HG03095 (cell line): ENCODE results near the gene RAB11FIP3.
"Not testable (repeated sequence)": the region's sequence is repeated elsewhere in the genome, so short reads cannot be mapped to it uniquely, and the experiment has no call there.

Experiments used
- ATAC-seq: cut with Tn5 transposase; IDR thresholded peaks from one replicate; pipeline ENCODE4 v1.9.1; 2021; ENCODE audit warnings: moderate library complexity; ENCODE audit not compliant: unreplicated experiment

Gene RAB11FIP3

GRCh38 chr16:460787-461186 is 35.3 kb downstream of the RAB11FIP3 start:
- ATAC-seq: no peak

- ATAC-seq: no peak
These were observed 37.6 kb downstream of the RAB11FIP3 start for GRCh38 chr16:463071-463470.

GRCh38 chr16:466651-467050 is 41.2 kb downstream of the RAB11FIP3 start:
- ATAC-seq: no peak

- ATAC-seq: not testable (repeated sequence)
These were observed 41.9 kb downstream of the RAB11FIP3 start for GRCh38 chr16:467249-467871.

- no peak for ATAC-seq
These were observed 42.8 kb downstream of the RAB11FIP3 start for GRCh38 chr16:468068-468821.

GRCh38 chr16:469459-469858 is 44.0 kb downstream of the RAB11FIP3 start:
- ATAC-seq: not testable (repeated sequence)

- no peak for ATAC-seq
These were observed 45.0 kb downstream of the RAB11FIP3 start for GRCh38 chr16:470418-470817.

GRCh38 chr16:471353-472198 is 46.1 kb downstream of the RAB11FIP3 start:
- no peak for ATAC-seq

GRCh38 chr16:472199-472504 is 46.7 kb downstream of the RAB11FIP3 start:
- ATAC-seq: no peak

- ATAC-seq: no peak
These were observed 47.9 kb downstream of the RAB11FIP3 start for GRCh38 chr16:473046-474043.

GRCh38 chr16:474420-475122 is 49.1 kb downstream of the RAB11FIP3 start:
- ATAC-seq: no peak

- no peak for ATAC-seq
These were observed 50.6 kb downstream of the RAB11FIP3 start for GRCh38 chr16:476039-476438.

- no peak for ATAC-seq
These were observed 52.1 kb downstream of the RAB11FIP3 start for GRCh38 chr16:477301-478157.

- ATAC-seq: not testable (repeated sequence)
These were observed 52.8 kb downstream of the RAB11FIP3 start for GRCh38 chr16:478287-478686.

- ATAC-seq: no peak
These were observed 57.2 kb downstream of the RAB11FIP3 start for GRCh38 chr16:482468-483185.

- ATAC-seq: no peak
These were observed 58.1 kb downstream of the RAB11FIP3 start for GRCh38 chr16:483341-484075.

GRCh38 chr16:489606-490005 is 64.2 kb downstream of the RAB11FIP3 start:
- no peak for ATAC-seq

GRCh38 chr16:490768-491167 is 65.3 kb downstream of the RAB11FIP3 start:
- no peak for ATAC-seq
